Body of pancreas (tissue), 4 donors: ENCODE data around the gene ABL1.

Source experiments
- POLR2A ChIP-seq, 3 donors: fragments of 450-650 bp; IDR thresholded peaks; one replicate each; pipeline ENCODE4 v1.6.1; 2016; ENCODE audit warnings: antibody characterized with exemption in 3 of 3, mild to moderate bottlenecking in 2 of 3
- TF ChIP-seq, protein P1 (sequence below), 7 experiments: fragments of 450-650 bp in 4 of 7; fragments of 200-600 bp in 3 of 7; sonication (generic) in 3 of 7; IDR thresholded peaks; one replicate each; pipeline ENCODE4 v1.5.1; 2016 to 2019; ENCODE audit warnings: antibody characterized with exemption in 7 of 7

DNA sequence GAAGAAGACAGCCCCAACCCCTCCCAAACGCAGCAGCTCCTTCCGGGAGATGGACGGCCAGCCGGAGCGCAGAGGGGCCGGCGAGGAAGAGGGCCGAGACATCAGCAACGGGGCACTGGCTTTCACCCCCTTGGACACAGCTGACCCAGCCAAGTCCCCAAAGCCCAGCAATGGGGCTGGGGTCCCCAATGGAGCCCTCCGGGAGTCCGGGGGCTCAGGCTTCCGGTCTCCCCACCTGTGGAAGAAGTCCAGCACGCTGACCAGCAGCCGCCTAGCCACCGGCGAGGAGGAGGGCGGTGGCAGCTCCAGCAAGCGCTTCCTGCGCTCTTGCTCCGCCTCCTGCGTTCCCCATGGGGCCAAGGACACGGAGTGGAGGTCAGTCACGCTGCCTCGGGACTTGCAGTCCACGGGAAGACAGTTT lies 49.1 kb downstream of the ABL1 start:
- TF ChIP-seq, protein P1, sequence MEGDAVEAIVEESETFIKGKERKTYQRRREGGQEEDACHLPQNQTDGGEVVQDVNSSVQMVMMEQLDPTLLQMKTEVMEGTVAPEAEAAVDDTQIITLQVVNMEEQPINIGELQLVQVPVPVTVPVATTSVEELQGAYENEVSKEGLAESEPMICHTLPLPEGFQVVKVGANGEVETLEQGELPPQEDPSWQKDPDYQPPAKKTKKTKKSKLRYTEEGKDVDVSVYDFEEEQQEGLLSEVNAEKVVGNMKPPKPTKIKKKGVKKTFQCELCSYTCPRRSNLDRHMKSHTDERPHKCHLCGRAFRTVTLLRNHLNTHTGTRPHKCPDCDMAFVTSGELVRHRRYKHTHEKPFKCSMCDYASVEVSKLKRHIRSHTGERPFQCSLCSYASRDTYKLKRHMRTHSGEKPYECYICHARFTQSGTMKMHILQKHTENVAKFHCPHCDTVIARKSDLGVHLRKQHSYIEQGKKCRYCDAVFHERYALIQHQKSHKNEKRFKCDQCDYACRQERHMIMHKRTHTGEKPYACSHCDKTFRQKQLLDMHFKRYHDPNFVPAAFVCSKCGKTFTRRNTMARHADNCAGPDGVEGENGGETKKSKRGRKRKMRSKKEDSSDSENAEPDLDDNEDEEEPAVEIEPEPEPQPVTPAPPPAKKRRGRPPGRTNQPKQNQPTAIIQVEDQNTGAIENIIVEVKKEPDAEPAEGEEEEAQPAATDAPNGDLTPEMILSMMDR (IDR thresholded peaks at IDR 0.05) = no peak
- no peak for TF ChIP-seq POLR2A (IDR thresholded peaks at IDR 0.05)
